AG09319 (cell line): Measurements from ENCODE around the gene MT1F.
A peak's percentile ranks its signal among the peaks of the same experiment; 100 is the strongest.

ENCODE experiments used
- DNase-seq: peaks from one replicate; pipeline ENCODE4 v3.0.0-alpha.2; 2010; ENCODE audit warnings: low read depth; ENCODE audit errors: extremely low read depth
- TF ChIP-seq, protein P1 (sequence below): IDR thresholded peaks from 2 replicates; pipeline ENCODE4 v1.5.1; 2011; ENCODE audit warnings: low read depth, mild to moderate bottlenecking, inconsistent platforms, low read length, moderate library complexity

The MT1F gene

DNA sequence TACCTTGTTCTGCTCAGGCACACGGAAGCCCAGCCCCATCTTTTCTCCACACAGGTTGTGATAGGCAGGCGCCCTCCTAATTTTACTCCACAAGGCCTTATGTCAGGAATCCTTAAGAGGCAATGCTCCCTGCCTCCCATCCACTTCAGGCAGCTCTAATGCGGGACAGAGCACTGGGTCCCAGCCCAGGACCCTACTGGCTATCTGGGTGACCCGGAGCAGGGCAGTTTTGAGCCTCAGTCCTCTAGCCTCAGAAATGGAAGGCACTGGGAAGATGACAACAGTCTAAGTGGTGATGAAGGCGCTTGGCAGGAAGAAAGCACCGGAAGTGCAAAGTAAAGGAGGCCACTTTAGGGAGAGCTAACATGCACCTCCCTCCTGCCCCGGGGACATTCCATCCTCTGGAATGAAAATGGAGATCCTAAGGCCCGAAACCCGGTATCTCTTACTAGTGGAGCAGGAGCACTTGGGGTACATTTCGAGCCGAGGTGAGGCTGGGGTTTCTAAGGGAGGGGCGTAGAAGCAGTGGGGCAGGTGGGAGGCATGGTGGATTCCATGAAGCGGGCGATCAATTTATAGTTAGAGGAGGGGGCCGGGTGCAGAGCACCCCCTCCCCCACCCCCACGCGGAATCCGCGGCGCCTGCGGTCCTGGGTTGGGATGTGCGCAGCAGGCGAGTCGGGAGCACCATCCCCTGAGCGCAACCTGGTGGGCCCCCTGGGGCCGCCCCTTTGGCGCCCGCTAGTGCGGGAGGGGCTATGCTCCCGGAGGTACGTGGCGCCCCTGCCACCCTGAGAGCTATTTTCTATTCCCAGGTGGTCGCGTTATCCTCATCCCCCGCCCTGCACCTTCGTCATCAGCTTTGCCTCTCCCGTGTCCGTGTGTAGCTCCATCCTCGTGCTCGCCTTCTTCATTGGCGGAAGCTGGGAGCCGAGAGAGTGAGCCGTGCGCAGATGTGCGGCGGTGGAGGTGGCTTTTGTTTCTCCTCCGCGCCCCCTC, 4.9 kb downstream of the MT1F start:
- DNase-seq, result no peak
- TF ChIP-seq, protein P1, sequence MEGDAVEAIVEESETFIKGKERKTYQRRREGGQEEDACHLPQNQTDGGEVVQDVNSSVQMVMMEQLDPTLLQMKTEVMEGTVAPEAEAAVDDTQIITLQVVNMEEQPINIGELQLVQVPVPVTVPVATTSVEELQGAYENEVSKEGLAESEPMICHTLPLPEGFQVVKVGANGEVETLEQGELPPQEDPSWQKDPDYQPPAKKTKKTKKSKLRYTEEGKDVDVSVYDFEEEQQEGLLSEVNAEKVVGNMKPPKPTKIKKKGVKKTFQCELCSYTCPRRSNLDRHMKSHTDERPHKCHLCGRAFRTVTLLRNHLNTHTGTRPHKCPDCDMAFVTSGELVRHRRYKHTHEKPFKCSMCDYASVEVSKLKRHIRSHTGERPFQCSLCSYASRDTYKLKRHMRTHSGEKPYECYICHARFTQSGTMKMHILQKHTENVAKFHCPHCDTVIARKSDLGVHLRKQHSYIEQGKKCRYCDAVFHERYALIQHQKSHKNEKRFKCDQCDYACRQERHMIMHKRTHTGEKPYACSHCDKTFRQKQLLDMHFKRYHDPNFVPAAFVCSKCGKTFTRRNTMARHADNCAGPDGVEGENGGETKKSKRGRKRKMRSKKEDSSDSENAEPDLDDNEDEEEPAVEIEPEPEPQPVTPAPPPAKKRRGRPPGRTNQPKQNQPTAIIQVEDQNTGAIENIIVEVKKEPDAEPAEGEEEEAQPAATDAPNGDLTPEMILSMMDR, result no peak

DNA sequence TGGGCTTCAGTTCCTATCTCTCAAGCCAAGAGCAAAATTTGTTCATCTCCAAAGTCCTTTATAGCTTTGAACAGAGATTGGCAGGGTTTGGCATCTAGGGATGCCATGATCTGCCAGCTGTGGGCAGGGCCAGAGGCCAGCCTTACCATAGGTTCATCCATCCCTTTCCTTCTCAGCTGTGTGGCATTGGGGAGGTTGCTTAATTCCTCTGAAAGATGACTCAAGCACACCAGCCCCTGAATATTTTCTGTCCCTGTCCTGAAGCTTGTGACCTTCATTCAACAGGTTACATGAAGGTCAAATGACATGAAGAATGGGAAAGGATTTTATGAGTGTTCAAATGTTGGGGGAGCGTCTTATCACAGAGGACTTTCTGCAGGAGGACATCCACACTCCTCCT, 6.7 kb downstream of the MT1F start:
- TF ChIP-seq, protein P1, result no peak
- DNase-seq, result no peak

DNA sequence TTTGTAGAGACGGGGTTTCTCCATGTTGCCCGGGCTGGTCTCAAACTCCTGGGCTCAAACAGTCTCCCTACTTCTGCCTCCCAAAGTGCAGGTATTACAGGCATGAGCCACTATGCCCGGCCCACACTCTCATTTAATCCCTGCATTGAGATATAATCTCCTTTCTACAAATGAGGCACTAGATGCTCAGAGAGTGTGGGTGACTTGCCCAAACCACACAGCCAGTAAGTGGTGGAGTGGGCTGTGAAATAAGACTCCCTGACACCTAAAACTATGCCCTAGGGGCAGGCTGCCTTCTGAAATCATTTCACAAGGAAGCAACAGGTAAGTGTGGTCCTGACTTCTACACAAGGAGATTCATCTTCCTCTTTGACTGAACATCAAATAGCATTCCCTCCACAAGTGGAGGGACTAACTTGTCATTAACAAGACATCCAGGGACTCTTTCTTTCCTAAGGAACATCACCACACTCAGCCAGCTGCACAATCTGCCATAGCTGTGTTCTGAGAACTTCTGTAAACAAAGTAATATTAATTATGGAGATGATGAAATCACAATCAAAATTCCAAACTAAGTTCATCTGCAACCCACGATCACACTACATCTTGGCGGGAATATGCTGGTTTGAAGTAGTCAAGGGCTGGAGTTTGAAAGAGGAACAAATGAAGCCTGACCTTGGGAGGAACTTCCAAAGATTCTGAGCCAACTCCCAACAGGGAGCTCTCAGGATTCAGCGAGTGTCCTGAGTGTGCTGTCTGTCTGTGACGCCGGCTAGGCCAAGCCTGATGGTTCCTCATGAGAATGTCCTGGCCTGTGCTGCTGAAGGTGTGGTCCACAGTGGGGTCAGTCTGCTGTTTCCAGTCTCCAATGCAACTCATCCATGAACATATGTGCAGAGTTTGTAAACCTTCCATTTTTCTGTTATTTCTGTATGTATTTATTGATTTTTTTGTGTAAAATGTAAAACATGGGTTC, 7.8 kb downstream of the MT1F start:
- DNase-seq, result peak; percentile 10

DNA sequence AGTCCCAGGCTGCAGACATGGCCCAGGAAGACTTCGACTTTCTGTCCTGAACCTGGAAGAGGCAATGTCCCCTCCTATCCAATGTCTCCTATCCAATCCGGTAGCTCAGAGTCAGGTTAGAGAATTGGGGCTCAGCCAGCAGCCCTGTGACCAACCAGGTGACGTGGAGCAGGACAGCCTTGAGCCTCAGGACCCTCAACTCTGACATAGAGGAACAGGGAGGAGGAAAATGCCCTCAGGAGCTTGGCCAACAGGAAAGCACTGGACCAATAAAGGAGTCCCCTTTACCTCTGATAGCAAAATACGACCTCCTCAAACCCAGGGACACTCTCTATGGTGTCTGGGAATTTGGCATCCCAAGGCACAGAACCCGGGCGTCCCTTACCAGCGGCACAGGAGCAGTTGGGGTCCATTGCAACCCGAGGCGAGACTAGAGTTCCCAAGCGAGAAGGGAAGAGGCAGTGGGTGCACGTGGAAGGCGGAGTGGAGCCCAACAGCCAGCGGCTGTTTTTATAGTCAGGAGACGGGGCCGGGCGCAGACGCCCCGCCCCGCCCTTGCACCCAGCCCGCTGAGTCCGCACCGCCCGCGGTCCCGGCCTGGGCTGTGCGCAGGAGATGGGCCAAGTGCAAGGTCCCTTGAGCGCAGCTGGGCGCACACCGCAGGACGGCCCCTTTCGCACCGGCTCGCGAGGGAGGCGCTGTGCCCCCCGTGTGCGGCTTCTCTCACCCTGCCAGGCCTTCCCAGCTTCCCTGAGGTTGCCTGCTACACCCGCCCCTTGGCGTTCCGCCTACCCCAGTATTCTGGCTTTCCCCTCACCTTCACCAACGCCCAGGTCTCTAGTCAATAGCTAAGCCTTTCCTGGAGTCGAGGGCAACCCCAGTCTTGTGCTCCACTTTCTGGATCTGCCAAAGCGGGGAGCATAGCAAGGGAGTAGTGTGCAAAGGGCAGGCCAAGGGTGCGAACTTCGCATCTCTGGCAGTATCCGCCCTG, 10.1 kb downstream of the MT1F start, which contains the start of gene MT1G:
MT1G (minus strand) TSS at position 485 of the 991 bp plus-strand sequence; CDS start at position 413, 72 bp downstream.
- TF ChIP-seq, protein P1, result no peak
- no peak for DNase-seq

DNA sequence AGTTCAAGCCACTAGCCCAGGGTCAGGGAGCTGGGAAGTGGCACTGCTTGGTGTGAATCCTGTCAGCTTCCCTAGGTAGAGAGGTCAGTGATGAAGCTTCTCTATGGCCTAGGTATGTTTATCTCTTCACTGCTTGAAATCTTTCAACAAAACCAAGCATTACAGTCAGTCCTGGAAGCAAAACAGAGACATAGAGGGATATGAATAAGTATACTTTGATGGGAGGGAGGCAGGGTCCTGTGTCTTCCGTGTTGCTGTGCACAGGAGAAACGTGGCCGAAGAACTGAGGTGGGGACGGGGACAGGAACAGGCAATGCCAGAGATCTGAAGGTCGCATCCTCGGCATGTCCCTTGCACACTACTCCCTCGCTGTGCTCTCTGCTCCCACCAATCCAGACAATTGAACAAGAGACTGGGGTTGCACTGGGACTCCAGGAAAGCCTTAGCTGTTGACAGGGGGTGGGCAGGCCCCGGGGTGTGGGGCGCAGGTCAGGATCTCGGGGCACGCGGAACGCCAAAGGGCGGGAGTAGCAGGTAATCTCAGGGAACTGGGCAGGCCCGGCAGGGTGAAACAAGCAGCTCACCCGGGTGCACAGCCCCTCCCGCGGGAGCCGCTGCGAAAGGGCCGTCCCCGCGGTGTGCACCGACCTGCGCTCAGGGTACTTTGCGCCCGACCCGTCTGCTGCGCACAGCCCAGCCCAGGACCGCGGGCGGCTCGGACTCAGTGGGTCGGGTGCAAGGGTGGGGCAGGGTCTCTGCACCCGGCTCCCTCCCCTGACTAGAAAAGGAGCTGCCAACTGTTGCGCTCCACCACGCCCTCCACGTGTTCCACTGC, 11.5 kb downstream of the MT1F start, which contains the start of gene MT1H:
MT1H (plus strand) TSS at position 810 of the 835 bp plus-strand sequence. CDS start 71 bp downstream, outside the sequence.
- TF ChIP-seq, protein P1, result no peak

DNA sequence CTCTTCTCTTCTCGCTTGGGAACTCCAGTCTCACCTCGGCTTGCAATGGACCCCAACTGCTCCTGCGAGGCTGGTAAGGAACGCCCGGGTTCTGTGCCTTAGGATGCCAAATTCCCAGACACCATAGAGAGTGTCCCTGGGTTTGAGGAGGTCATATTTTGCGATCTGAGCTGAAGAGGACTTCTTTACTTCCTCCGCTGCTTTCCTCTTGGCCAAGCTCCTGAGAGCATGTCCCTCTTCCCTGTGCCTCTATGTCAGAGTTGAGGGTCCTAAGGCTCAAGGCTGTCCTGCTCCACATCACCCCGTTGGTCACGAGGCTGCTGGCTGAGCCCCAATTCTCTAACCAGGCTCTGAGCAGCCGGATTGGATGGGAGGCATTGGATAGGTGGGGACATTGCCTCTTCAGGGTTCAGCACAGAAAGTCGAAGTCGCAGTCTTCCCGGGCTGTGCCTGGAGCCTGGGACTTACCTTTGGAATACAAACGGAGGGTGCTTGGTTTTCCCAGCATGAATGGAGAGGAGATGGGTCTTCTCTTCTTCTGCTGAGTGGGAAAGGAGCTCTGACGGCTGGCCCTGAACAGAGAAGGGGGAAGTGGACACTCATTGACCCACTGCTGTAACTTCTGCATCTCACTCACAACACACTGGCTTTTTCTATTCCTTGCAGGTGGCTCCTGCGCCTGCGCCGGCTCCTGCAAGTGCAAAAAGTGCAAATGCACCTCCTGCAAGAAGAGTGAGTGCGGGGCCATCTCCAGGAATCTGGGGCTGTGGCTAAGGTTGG, 12.3 kb downstream of the MT1F start:
- TF ChIP-seq, protein P1, result no peak
- no peak for DNase-seq

More for the DNA sequence above, 11.5 kb downstream of the MT1F start, which contains the start of gene MT1H:
- DNase-seq, result no peak
